Measurements from ENCODE around the gene TOLLIP. TPM values are rescaled to one million over a fixed set of nuclear protein-coding genes. Genes with fewer than 3 reads are reported as not detected.
A peak's percentile ranks its signal among the peaks of the same experiment; 100 is the strongest.

The TOLLIP gene
- total and polyA plus RNA-seq, 9 of the 15 experiments (the other 6 are each of a cell fraction or from before 2014, with no cell fraction given): 0.23 to 22.8 (median 7.1) TPM

- TF ChIP-seq ZBTB1 (CRISPR knock-in tag; IDR thresholded peaks at IDR 0.05; ENCODE audit: borderline replicate concordance, low read depth) (no peak), ZNF518B (CRISPR knock-in tag; IDR thresholded peaks at IDR 0.05) (no peak), NFE2 (IDR thresholded peaks at IDR 0.05; ENCODE audit: low read depth) (no peak), ZHX1 (conservative IDR thresholded peaks at IDR 0.05; ENCODE audit: low read length) (no peak), SP2 (IDR thresholded peaks at IDR 0.05; ENCODE audit: extremely low read depth, low read depth, low read length, poor library complexity, severe bottlenecking) (no peak), ZNF140 (CRISPR knock-in tag; IDR thresholded peaks at IDR 0.05) (no peak), FOXP1 (CRISPR knock-in tag; IDR thresholded peaks at IDR 0.05) (no peak), RHOXF2B (CRISPR knock-in tag; conservative IDR thresholded peaks at IDR 0.05) (no peak), STAT5A (IDR thresholded peaks at IDR 0.05; ENCODE audit: borderline replicate concordance, low read length) (peak; percentile 36; the same call in 1 of the 2 replicates), STAG1 (CRISPR knock-in tag; IDR thresholded peaks at IDR 0.05; ENCODE audit: borderline replicate concordance) (no peak), TBL1XR1 (IDR thresholded peaks at IDR 0.05; ENCODE audit: low read length in 2 of 2) (no peak), ZC3H4 (CRISPR knock-in tag; IDR thresholded peaks at IDR 0.05; ENCODE audit: borderline replicate concordance) (no peak), NCOR1 (IDR thresholded peaks at IDR 0.05) (peak; percentile 47; the same call in 1 of the 2 replicates), HNRNPUL1 (IDR thresholded peaks at IDR 0.05; ENCODE audit: low read length) (no peak), LARP7 (IDR thresholded peaks at IDR 0.05) (no peak), BRCA1 (IDR thresholded peaks at IDR 0.05) (no peak), BRCA1 (CRISPR knock-in tag; IDR thresholded peaks at IDR 0.05) (no peak), MTA1 (IDR thresholded peaks at IDR 0.05; ENCODE audit: borderline replicate concordance) (no peak), GTF3C2 (IDR thresholded peaks at IDR 0.05; ENCODE audit: borderline replicate concordance, extremely low read depth, insufficient read length) (no peak), SMARCC2 (IDR thresholded peaks at IDR 0.05; ENCODE audit: low read depth) (no peak)
- TF ChIP-seq, protein P1, sequence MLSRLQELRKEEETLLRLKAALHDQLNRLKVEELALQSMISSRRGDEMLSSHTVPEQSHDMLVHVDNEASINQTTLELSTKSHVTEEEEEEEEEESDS (CRISPR knock-in tag; IDR thresholded peaks at IDR 0.05): peak; percentile 91
Observed at GRCh38 chr11:1351278-1351937, 42.0 kb upstream of the TOLLIP start (continued).

All from K562 (cell line).